ENCODE measurements around the gene MATN4.

- TF ChIP-seq CTCF (IDR thresholded peaks at IDR 0.05; ENCODE audit: low read length) (no peak), EZH2 (optimal IDR thresholded peaks at IDR 0.05; ENCODE audit: low read depth, low read length) (no peak), EZH2phosphoT487 (IDR thresholded peaks at IDR 0.05; ENCODE audit: low read length) (no peak)
Observed at GRCh38 chr20:45263556-45264266, 44.4 kb downstream of the MATN4 start.

All from MM.1S (cell line).